ENCODE measurements around the gene APOL5.

- TF ChIP-seq GATA2 (IDR thresholded peaks at IDR 0.05; ENCODE audit: low read depth, low read length) (no peak), GATA3 (IDR thresholded peaks at IDR 0.05; ENCODE audit: low read depth, low read length) (no peak)
Observed at GRCh38 chr22:35703861-35704584, 13.6 kb upstream of the APOL5 start.

All from SH-SY5Y (cell line).